SHP77 treated with DMSO at 0.1 percent for 48 hours (cell line): ENCODE measurements around the gene CHST6.
"Not testable (repeated sequence)": the region's sequence is repeated elsewhere in the genome, so short reads cannot be mapped to it uniquely, and the experiment has no call there.

Experiments used
- DNase-seq: peaks from one replicate; lab custom pipeline; 2025; lab: John Stamatoyannopoulos, UW

Gene CHST6

GRCh38 chr16:75495076-75495674 lies at the start of gene CHST6:
CHST6 (minus strand) TSS chr16:75495441; CDS start chr16:75479828, 15,613 bp downstream.
- DNase-seq = no peak

GRCh38 chr16:75542462-75542861 lies 47.2 kb upstream of the CHST6 start:
- DNase-seq = not testable (repeated sequence)

- no peak for DNase-seq
These were observed 46.0 kb upstream of the CHST6 start for GRCh38 chr16:75541236-75541635.

- not testable (repeated sequence) for DNase-seq
These were observed 43.8 kb upstream of the CHST6 start for GRCh38 chr16:75538882-75539565.

GRCh38 chr16:75537776-75538175 lies 42.5 kb upstream of the CHST6 start:
- DNase-seq = no peak

- DNase-seq = no peak
These were observed 40.7 kb upstream of the CHST6 start, which contains the start of gene CHST5 for GRCh38 chr16:75535901-75536300. CHST5 (minus strand) TSS chr16:75536108; CDS start chr16:75530384, 5,724 bp downstream.

GRCh38 chr16:75535211-75535843 lies 40.1 kb upstream of the CHST6 start:
- DNase-seq = no peak

GRCh38 chr16:75534560-75535205 lies 39.4 kb upstream of the CHST6 start:
- DNase-seq = no peak

- DNase-seq = no peak
These were observed 37.5 kb upstream of the CHST6 start for GRCh38 chr16:75532791-75533190.

- no peak for DNase-seq
These were observed 37.0 kb upstream of the CHST6 start for GRCh38 chr16:75532142-75532765.

- DNase-seq = no peak
These were observed 34.7 kb upstream of the CHST6 start for GRCh38 chr16:75529959-75530358.

- no peak for DNase-seq
These were observed 34.0 kb upstream of the CHST6 start for GRCh38 chr16:75529056-75529905.

GRCh38 chr16:75527825-75528299 lies 32.6 kb upstream of the CHST6 start:
- DNase-seq = no peak

GRCh38 chr16:75526032-75526790 lies 31.0 kb upstream of the CHST6 start:
- DNase-seq = no peak

- DNase-seq = no peak
These were observed 23.9 kb upstream of the CHST6 start for GRCh38 chr16:75519175-75519574.

- DNase-seq = not testable (repeated sequence)
These were observed 21.1 kb upstream of the CHST6 start for GRCh38 chr16:75516189-75516966.

GRCh38 chr16:75514296-75514695 lies 19.1 kb upstream of the CHST6 start:
- DNase-seq = no peak

- DNase-seq = no peak
These were observed 11.3 kb upstream of the CHST6 start for GRCh38 chr16:75506574-75506973.

GRCh38 chr16:75506107-75506506 lies 10.9 kb upstream of the CHST6 start:
- DNase-seq = no peak

GRCh38 chr16:75503801-75504200 lies 8.6 kb upstream of the CHST6 start:
- no peak for DNase-seq
